ENCODE measurements around the gene NAV3. TPM values are rescaled to one million over a fixed set of nuclear protein-coding genes. Genes with fewer than 3 reads are reported as not detected.
A peak's percentile ranks its signal among the peaks of the same experiment; 100 is the strongest.

NAV3 gene
- total RNA-seq, 1 donor from 2014 or later = 1.5 TPM

GRCh38 chr12:77841521-77841920 is 10.8 kb downstream of the NAV3 start:
- peaks cover 26% of the 10 kb centered on the region for H3K4me1 ChIP-seq

GRCh38 chr12:77842430-77842829 is 11.7 kb downstream of the NAV3 start:
- H3K4me3 ChIP-seq = no peak overlapping the region
- no peaks in the 10 kb centered on the region for H3K36me3 ChIP-seq
- no peaks in the 10 kb centered on the region for H3K9me3 ChIP-seq (replicated peaks)
- H3K27ac ChIP-seq (replicated peaks) = no peak overlapping the region
- DNase-seq = no peak
- H3K4me1 ChIP-seq = peaks cover 33% of the 10 kb centered on the region
- TF ChIP-seq CTCF (IDR thresholded peaks at IDR 0.05; ENCODE audit: borderline replicate concordance) = no peak
- intact Hi-C loops (cut with micrococcal nuclease) = no loop called here
- H3K27me3 ChIP-seq (ENCODE audit: low read depth) = no peaks in the 10 kb centered on the region

More at GRCh38 chr12:77841521-77841920, 10.8 kb downstream of the NAV3 start:
- Histone ChIP-seq H3K27ac (replicated peaks) (no peak overlapping the region), H3K4me3 (no peak overlapping the region), H3K9me3 (replicated peaks) (no peaks in the 10 kb centered on the region), H3K36me3 (no peaks in the 10 kb centered on the region), H3K27me3 (ENCODE audit: low read depth) (no peaks in the 10 kb centered on the region)
- no peak for TF ChIP-seq CTCF (IDR thresholded peaks at IDR 0.05; ENCODE audit: borderline replicate concordance)
- intact Hi-C loops (cut with micrococcal nuclease) = no loop called here
- no peak for DNase-seq

GRCh38 chr12:77845831-77846230 is 15.1 kb downstream of the NAV3 start:
- Histone ChIP-seq H3K9me3 (replicated peaks) (no peaks in the 10 kb centered on the region), H3K4me3 (no peak overlapping the region), H3K36me3 (no peaks in the 10 kb centered on the region), H3K27me3 (ENCODE audit: low read depth) (no peaks in the 10 kb centered on the region), H3K4me1 (peaks cover 39% of the 10 kb centered on the region), H3K27ac (replicated peaks) (no peak overlapping the region)
- no peak for DNase-seq
- intact Hi-C loops (cut with micrococcal nuclease) = no loop called here
- no peak for TF ChIP-seq CTCF (IDR thresholded peaks at IDR 0.05; ENCODE audit: borderline replicate concordance)

- Histone ChIP-seq H3K36me3 (no peaks in the 10 kb centered on the region), H3K9me3 (replicated peaks) (no peaks in the 10 kb centered on the region), H3K27ac (replicated peaks) (peak overlapping the region; percentile 70), H3K4me1 (peaks cover 34% of the 10 kb centered on the region), H3K27me3 (ENCODE audit: low read depth) (no peaks in the 10 kb centered on the region), H3K4me3 (peak overlapping the region; percentile 22)
- DNase-seq = no peak
- TF ChIP-seq CTCF (IDR thresholded peaks at IDR 0.05; ENCODE audit: borderline replicate concordance) = no peak
- intact Hi-C loops (cut with micrococcal nuclease) = no loop called here
Measured at GRCh38 chr12:77847060-77847541, 16.4 kb downstream of the NAV3 start.

- intact Hi-C loops (cut with micrococcal nuclease) = no loop called here
- H3K4me1 ChIP-seq = peaks cover 32% of the 10 kb centered on the region
Measured at GRCh38 chr12:77847680-77848431, 17.2 kb downstream of the NAV3 start.

More at GRCh38 chr12:77847680-77848431, 17.2 kb downstream of the NAV3 start:
- Histone ChIP-seq H3K27ac (replicated peaks) (peak overlapping the region; percentile 70), H3K9me3 (replicated peaks) (no peaks in the 10 kb centered on the region), H3K27me3 (ENCODE audit: low read depth) (no peaks in the 10 kb centered on the region), H3K4me3 (peak overlapping the region; percentile 22), H3K36me3 (no peaks in the 10 kb centered on the region)
- TF ChIP-seq CTCF (IDR thresholded peaks at IDR 0.05; ENCODE audit: borderline replicate concordance) = no peak
- DNase-seq = no peak

Measured in left ventricle myocardium inferior (tissue), 1 donor.